Measurements from ENCODE around the gene ITPKB.

Gene ITPKB

GRCh38 chr1:226588484-226588883 lies 150.6 kb downstream of the ITPKB start:
- no peak for TF ChIP-seq CTCF (IDR thresholded peaks at IDR 0.05; ENCODE audit: low read depth, low read length)
- Histone ChIP-seq H3K4me1 (no peaks in the 10 kb centered on the region), H3K4me3 (ENCODE audit: low read depth, low read length) (no peak overlapping the region), H3K36me3 (no peaks in the 10 kb centered on the region), H3K27me3 (no peaks in the 10 kb centered on the region), H3K9me3 (no peaks in the 10 kb centered on the region)
- DNase-seq, result no peak

- Histone ChIP-seq H3K4me1 (no peaks in the 10 kb centered on the region), H3K4me3 (ENCODE audit: low read depth, low read length) (no peak overlapping the region), H3K9me3 (no peaks in the 10 kb centered on the region), H3K36me3 (no peaks in the 10 kb centered on the region), H3K27me3 (no peaks in the 10 kb centered on the region)
- TF ChIP-seq CTCF (IDR thresholded peaks at IDR 0.05; ENCODE audit: low read depth, low read length), result no peak
- no peak for DNase-seq
Observed at GRCh38 chr1:226586650-226587422, 152.2 kb downstream of the ITPKB start.

- DNase-seq, result no peak
- Histone ChIP-seq H3K4me1 (no peaks in the 10 kb centered on the region), H3K9me3 (no peaks in the 10 kb centered on the region), H3K36me3 (no peaks in the 10 kb centered on the region), H3K4me3 (ENCODE audit: low read depth, low read length) (no peak overlapping the region), H3K27me3 (no peaks in the 10 kb centered on the region)
- no peak for TF ChIP-seq CTCF (IDR thresholded peaks at IDR 0.05; ENCODE audit: low read depth, low read length)
Observed at GRCh38 chr1:226586116-226586515, 153.0 kb downstream of the ITPKB start.

- H3K4me1 ChIP-seq, result no peaks in the 10 kb centered on the region
- no peaks in the 10 kb centered on the region for H3K36me3 ChIP-seq
- H3K27me3 ChIP-seq, result no peaks in the 10 kb centered on the region
- H3K9me3 ChIP-seq, result no peaks in the 10 kb centered on the region
- H3K4me3 ChIP-seq (ENCODE audit: low read depth, low read length), result no peak overlapping the region
- no peak for DNase-seq
- TF ChIP-seq CTCF (IDR thresholded peaks at IDR 0.05; ENCODE audit: low read depth, low read length), result no peak
Observed at GRCh38 chr1:226584164-226584563, 154.9 kb downstream of the ITPKB start.

GRCh38 chr1:226582966-226583365 lies 156.1 kb downstream of the ITPKB start:
- no peak for DNase-seq
- Histone ChIP-seq H3K4me1 (no peaks in the 10 kb centered on the region), H3K9me3 (no peaks in the 10 kb centered on the region), H3K36me3 (no peaks in the 10 kb centered on the region), H3K27me3 (no peaks in the 10 kb centered on the region), H3K4me3 (ENCODE audit: low read depth, low read length) (no peak overlapping the region)
- TF ChIP-seq CTCF (IDR thresholded peaks at IDR 0.05; ENCODE audit: low read depth, low read length), result no peak

Measured in BE2C (cell line).